GM21526 (cell line): ENCODE measurements around the gene TAF4B.
A peak's percentile ranks its signal among the peaks of the same experiment; 100 is the strongest.
"Not testable (repeated sequence)": the region's sequence is repeated elsewhere in the genome, so short reads cannot be mapped to it uniquely, and the experiment has no call there.

Source experiments
- ATAC-seq: cut with Tn5 transposase; IDR thresholded peaks from one replicate; pipeline ENCODE4 v1.9.1; 2021; ENCODE audit warnings: moderate library complexity; ENCODE audit not compliant: unreplicated experiment, low FRiP score

TAF4B gene, protein sequence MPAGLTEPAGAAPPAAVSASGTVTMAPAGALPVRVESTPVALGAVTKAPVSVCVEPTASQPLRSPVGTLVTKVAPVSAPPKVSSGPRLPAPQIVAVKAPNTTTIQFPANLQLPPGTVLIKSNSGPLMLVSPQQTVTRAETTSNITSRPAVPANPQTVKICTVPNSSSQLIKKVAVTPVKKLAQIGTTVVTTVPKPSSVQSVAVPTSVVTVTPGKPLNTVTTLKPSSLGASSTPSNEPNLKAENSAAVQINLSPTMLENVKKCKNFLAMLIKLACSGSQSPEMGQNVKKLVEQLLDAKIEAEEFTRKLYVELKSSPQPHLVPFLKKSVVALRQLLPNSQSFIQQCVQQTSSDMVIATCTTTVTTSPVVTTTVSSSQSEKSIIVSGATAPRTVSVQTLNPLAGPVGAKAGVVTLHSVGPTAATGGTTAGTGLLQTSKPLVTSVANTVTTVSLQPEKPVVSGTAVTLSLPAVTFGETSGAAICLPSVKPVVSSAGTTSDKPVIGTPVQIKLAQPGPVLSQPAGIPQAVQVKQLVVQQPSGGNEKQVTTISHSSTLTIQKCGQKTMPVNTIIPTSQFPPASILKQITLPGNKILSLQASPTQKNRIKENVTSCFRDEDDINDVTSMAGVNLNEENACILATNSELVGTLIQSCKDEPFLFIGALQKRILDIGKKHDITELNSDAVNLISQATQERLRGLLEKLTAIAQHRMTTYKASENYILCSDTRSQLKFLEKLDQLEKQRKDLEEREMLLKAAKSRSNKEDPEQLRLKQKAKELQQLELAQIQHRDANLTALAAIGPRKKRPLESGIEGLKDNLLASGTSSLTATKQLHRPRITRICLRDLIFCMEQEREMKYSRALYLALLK

DNA sequence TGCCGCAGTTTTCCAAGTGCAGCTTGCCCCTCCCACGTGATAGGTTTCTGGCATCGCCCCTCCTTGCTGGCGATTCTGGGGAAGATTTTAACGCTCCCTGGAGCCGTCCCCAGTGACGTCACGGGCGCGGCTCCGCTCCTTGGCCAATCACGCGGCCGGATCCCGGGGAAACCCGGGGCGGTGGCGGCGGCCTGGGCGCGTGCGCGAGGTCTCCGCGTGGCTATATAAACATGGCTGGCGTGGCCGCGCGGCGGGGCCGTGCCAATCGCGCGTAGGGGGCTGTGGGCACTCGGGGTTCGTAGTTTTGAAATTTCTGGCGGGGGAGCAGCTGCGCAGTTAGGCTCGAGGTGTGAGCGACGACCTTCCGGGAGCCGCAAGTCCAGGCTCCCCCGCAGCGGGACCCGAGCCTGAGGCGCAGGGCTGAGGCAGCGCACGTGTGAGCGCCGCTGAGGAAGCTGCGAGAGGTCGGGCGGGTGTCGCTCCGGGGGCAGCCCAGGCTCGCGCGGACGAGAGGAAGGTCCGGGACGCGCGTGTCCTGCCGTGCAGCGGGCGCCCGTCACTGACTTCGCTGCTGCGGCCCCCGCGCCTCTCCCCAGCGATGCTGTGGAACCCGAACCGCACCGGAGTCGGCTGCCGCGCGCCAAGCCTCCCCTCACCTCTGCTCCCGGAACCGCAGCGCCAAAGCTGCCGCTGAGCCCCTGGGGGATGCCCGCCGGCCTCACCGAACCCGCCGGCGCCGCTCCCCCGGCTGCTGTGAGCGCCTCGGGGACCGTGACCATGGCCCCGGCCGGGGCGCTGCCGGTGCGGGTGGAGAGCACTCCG is at the start of gene TAF4B:
Gene TAF4B (plus strand): TSS at position 217 of the 822 bp plus-strand sequence. CDS start 489 bp downstream, at position 706.
- ATAC-seq = peak; percentile 83

DNA sequence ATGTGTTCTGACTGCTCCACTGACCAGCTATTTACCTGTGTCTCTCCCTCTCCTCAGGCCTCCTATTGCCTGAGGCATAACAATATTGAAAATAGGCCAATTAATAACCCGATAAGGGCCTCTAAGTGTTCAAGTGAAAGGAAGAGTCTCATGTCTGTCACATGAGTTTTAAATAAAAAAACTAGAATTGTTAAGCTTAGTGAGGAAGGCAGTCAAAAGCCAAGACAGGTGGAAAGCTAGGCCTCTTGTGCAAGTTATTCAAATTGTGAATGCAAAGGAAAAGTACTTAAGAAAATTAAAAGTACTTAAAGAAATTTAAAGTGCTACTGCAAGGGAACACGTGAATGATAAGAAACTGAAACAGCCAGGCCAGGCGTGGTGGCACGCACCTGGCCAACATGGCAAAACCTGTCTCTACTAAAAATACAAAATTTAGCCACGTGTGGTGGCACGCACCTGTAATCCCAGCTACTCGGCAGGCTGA is 44.9 kb upstream of the TAF4B start:
- peak; percentile 58 for ATAC-seq

DNA sequence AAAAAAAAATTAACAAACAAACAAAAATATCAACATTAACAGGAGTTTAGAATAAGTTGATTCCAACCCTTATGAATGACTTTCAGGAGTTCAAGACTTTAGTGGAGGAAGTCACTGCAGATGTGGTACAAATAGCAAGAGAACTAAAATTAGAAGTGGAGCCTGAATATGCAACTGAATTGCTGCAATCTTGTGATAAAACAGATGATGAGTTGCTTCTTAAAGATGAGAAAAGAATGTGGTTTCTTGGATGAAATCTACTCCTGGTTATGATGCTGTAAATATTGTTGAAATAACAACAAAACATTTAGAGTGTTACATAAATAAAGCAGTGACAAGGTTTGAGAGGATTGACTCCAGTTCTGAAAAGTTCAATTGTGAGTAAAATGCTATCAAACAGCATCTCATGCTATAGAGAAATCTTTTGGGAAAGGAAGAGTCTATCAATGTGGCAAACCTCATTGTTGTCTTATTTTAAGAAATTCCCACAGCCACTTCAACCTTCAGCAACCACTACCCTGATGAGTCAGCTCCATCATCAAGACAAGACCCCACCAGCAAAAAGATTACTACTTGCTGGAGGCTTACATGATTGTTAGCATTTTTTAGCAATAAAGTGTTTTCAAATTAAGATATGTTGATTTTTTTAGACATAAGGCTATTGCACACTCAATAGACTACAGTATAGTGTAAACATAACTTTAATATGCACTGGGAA is 42.7 kb upstream of the TAF4B start:
- ATAC-seq = no peak

DNA sequence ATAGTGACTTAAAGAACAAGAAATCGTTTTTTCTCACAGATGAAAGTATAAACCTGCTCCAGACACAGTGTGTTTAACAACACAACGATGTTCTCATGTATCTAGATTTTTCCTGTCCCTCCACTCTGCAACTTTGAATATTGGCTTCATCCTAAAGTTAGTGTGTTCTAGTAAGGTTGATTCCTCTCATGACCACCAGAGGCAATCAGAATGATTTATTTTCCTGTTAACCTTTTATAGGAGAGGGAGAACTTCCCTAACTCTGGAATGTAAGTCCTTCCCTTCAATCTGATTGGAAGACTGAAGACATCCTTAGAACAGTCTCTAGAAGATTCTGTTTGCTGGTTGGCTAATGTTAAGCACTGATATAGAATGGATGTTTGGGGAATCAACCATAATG is 41.0 kb upstream of the TAF4B start:
- ATAC-seq = no peak

DNA sequence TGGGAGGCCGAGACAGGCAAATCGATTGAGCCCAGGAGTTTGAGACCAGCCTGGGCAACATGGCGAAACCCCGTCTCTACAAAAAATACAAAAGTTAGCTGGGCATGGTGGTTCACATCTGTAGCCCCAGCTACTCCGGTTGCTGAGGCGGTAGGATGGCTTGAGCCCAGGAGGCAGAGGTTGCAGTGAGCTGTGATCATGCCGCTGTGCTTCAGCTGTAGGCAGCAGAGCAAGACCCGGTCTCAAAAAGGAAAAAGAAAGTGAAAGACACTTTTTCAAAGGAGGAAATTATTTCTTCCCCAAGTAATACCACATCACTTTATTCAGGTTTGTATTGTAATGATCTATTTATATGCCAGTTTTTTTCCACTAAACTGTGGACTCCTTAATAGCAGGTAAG is 35.7 kb upstream of the TAF4B start:
- ATAC-seq = peak; percentile 81

DNA sequence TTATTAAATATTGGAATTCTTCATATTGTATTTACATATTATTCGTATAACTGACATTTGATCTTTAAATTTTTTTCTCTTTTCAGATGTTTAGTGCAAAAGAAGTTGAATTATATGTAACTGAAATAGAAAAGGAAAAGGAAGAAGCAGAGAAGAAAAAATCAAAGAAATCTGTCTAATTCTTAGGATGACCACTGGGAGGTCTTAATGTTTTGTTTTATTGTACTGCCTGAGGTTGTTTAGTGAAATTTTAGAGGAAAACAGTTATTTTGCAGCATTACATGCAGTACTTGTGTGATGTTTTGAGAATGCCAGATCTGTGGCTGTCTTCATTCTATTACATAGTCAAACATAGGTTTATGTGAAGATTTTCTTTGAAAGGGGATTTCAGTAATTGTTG is 34.0 kb upstream of the TAF4B start:
- no peak for ATAC-seq

DNA sequence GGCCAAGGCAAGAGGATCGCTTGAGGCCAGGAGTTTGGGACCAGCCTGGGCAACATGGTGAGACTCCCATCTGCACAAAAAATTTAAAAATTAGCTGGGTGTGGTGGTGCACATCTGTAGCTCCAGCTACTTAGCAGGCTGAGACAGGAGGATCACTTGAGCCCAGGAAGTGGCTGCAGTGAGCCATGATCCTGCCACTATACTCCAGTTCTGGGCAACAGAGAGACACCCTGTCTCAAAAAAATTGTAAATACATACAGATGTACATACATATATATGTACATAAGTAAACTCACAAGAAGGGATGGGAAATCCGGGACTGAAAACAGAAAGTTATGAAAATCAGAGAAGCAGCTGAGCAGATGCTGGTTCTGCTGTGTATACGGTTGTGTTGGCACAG is 29.6 kb upstream of the TAF4B start:
- no peak for ATAC-seq

DNA sequence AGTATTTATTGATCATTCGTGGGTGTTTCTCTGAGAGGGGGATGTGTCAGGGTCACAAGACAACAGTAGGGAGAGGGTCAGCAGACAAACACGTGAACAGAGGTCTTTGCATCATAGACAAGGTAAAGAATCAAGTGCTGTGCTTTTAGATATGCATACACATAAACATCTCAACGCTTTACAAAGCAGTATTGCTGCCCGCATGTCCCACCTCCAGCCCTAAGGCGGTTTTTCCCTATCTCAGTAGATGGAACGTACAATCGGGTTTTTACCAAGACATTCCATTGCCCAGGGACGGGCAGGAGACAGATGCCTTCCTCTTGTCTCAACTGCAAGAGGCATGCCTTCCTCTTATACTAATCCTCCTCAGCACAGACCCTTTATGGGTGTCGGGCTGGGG is 24.2 kb upstream of the TAF4B start:
- ATAC-seq = not testable (repeated sequence)

DNA sequence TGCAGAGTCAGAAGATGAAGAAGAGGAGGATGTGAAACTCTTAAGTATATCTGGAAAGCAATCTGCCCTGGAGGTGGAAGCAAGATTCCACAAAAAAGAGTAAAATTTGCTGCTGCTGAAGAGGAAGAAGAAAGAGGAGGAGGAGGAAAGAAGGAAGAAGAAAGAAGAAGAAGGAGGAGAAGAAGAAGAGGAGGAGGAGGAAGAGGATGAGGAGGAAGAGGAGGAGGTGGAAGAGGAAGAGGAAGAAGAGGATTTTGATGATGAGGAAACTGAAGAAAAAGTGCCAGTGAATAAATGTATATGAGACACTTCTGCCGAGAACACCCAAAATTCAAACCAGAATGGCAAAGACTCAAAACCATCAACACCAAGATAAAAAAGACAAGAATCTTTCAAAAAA is 20.9 kb upstream of the TAF4B start:
- no peak for ATAC-seq

DNA sequence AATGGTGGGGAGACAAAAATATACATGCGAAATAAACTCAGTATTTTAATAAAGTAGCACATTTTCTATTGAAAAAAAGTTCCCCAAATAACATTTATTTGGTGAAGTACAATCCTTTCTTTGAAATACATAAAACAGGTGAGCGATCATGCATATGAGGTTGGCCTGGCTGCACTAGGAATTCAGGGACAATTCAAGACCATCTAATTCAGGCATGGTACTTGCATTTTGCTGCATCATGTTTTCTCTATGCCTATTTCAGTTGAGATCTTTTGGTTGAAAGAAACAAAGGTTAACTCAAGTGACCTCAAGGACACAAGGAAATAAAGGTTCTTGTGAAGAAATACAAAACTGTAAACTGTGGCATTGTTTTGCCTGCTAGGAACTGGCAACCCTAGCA is 19.8 kb upstream of the TAF4B start:
- no peak for ATAC-seq

DNA sequence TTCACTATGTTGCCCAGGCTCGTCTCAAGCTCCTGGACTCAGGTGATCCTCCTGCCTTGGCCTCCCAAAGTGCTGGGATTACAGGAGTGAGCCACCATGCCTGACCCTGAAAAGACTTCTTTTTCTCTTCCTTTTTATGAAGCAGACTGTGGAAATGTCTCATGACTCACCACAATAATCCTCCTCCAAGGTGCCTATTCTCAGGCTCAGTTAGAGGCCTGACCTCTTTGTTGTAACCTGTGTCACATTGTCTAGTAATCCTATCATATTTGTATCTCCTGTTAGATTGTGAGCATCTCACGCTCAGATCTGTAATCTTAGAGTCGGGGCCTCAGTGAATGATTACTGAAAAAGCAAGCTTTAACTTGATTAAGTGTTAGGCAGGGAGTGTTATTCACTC is 18.3 kb upstream of the TAF4B start:
- ATAC-seq = no peak

DNA sequence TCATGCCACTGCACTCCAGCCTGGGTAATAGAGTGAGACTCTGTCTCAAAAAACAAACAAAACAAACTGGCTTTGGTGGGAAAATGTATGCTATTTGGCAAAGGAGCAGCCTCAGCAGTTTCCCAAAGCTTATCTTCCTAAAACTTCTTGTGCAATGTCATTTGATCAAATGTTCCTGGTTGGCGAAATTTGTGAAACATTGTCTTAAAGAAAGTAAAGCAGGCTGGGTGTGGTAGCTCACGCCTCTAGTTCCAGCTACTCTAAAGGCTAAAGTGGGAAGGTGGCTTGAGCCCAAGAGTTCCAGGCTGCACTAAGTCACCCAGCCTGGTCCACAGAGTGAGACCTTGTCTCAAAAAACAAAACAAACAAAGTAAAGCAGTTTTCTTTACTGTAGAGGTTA is 17.3 kb upstream of the TAF4B start:
- ATAC-seq = no peak

DNA sequence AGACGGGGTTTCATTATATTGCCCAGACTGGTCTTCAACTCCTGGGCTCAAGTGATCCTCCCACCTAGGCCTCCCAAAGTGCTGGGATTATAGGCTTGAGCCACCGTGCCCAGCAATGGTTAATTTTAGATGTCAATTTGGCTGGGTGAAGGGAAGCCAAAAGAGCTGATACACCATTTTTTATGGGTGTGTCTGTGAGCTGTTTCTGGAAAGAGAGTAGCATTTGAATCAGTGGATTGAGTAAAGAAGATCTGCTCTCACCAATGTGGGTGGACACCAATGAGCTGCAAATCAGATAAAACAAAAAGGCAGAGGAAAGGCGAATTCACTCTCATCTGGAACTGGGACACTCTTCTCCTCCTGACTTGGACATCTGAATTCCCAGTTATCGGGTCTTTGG is 16.1 kb upstream of the TAF4B start:
- no peak for ATAC-seq

DNA sequence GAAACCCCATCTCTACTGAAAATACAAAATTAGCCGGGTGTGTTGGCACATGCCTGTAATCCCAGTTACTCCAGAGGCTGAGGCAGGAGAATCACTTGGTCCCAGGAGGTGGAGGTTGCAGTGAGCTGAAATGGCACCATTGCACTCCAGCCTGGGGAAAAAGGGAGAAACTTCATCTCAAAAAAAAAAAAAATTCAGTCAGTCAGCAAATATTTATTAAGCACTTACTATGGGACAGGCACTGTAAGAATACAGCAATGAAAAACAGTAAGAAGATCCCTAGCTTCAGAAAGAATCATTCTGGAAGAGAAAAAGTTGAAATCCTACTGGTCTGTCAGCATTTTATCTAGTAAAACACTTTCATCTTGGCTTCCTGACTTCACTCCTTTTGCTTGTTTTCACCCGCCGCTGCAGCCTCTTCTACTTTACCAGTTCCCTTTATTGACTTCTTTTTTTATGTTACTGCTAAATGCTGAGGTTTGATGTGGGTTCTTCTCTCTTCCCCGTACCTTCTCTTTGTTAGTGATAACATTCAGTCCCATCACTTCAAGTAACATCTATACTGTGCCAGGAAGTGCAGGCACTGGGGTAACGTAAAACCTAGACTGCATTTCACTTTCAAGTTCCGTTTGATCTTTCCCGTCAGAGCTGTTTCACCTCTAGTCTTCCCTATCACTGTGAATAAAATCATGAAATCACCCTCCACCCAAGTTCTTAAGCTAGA is 10.8 kb upstream of the TAF4B start:
- peak; percentile 94 for ATAC-seq

DNA sequence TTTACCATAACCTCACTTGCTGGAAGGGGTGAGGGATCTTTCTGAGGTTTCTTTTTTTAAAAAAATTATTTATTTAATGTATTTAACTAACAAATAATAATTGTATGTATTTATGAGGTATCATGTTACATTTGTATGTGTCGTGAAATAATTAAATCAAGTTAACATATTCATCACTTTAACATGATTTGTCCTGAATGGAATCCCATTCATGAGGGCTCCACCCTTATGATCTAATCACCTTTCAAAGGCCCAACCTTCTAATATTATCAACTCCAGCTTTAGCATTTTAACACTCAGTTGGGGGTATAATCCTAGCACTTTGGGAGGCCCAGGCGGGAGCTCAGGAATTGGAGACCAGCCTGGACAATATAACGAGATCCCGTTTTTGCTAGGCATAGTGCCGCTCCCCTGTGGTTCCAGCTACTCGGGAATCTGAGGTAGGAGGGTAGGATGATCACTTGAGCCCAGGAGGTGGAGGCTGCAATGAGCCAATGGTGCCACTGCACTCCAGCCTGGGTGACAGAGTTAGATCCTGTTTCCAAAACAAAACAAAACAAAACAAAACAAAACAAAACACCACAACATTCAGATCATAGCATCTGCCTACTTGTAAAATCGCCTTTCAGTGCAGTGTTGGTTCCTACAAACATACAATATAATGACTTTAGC is 1.1 kb upstream of the TAF4B start:
- ATAC-seq = no peak

DNA sequence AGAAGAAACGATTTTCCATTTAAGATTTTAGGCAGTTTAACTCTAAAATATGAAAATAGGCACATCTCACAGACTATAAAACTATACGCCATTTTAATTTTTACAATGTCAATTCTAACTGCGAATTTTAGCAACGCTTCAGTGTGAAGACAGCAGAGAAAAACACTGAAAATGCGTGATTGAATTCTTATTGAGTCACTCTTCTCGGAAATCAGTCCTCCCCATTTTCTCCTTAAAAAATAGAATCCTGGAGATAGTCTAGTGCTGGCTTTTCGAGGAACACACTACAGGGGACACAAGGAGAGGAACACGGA is 373 bp upstream of the TAF4B start:
- no peak for ATAC-seq

DNA sequence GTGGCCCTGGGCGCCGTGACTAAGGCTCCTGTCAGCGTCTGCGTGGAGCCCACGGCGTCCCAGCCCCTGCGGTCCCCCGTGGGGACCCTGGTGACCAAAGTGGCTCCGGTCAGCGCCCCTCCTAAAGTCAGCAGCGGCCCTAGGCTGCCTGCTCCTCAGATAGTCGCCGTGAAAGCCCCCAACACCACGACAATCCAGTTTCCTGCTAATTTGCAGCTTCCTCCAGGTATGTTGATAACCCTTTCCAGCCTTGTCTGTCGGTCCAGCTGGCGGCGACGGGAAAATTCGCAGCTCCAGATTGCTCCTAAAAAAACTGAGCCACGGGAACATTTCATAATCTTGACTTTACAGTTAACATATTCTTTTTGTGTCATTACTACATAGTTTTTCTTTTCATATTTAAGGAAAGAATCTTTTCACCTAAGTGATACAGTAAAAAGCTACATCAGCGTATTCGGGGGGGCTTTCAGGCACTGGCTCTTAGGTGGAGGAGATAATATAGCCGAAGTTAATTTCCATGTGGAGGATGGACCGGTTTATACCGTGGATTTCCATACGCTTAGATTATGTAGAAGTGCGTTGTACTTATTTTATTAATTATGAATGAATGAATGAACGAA is 916 bp downstream of the TAF4B start:
- no peak for ATAC-seq

DNA sequence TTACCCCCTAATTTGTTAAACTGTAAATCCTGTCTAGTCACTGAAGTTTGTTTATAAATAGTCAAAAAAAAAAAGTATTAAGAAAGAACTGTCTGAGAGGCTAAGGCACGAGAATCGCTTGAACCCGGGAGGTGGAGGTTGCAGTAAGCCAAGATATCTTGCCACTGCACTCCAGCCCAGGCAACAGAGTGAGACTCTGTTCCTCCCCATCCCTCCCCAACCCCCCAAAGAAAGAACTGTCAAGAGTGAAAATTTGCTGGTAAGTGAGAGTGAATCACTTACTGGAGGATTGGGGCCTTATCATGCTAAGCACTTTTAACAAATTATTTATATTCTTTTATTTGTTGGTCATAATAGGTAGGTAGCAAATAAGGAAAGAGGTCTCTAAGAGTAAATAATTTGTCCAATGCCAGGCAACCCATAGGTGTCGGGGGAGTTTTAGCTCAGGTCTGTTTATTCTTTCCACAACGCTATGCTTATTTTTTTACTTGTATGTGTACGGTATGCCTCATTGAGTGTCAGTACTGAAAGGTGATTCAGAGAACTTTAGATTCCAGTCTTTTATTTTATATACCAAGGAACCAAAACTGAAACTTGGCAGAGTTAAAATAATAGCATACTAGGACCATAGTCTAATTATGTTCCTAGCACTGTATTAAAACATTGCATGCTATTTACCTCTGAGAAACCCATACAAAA is 2.5 kb downstream of the TAF4B start:
- ATAC-seq = no peak
